H1 (cell line): ENCODE data around the gene PVR. TPM values are rescaled to one million over a fixed set of nuclear protein-coding genes. Genes with fewer than 3 reads are reported as not detected.

ENCODE experiments used
- CHD2 ChIP-seq: IDR thresholded peaks from 2 replicates; pipeline ENCODE4 v1.6.1; 2012; ENCODE audit warnings: low read length, improper control_type of control experiment
- FOSL1 ChIP-seq: IDR thresholded peaks from 2 replicates; pipeline ENCODE4 v1.6.1; 2011; ENCODE audit warnings: mild to moderate bottlenecking, low read depth, low read length, moderate library complexity; ENCODE audit not compliant: insufficient read depth
- PHF8 ChIP-seq: fragments of 200-600 bp; sonication (generic); conservative IDR thresholded peaks from 2 replicates; pipeline ENCODE4 v1.7.1; 2012; ENCODE audit warnings: low read depth, mild to moderate bottlenecking, inconsistent platforms, low read length, moderate library complexity
- SP1 ChIP-seq: IDR thresholded peaks from 2 replicates; pipeline ENCODE4 v1.6.1; 2011; ENCODE audit warnings: low read depth, low read length
- SUZ12 ChIP-seq: fragments of 200-600 bp; sonication (generic); IDR thresholded peaks from 2 replicates; pipeline ENCODE4 v1.6.1; 2012; ENCODE audit warnings: mild to moderate bottlenecking, inconsistent platforms, low read length, moderate library complexity, mixed read lengths
- TCF12 ChIP-seq: IDR thresholded peaks from 2 replicates; pipeline ENCODE4 v1.6.1; 2011; ENCODE audit warnings: low read depth, mild to moderate bottlenecking, low read length
- polyA plus RNA-seq, 7 experiments: library from polyadenylated mRNA; depleted of rRNA in 3 of 7; stranded (reverse) in 5 of 7; unstranded in 2 of 7; fragments of >200 nt in 5 of 7; fragments of 200-250 nt in 2 of 7; gene quantifications; 1 replicate in 5 of 7; 2 replicates in 1 of 7; 4 replicates in 1 of 7; pipeline versions ENCODE4 v1.2.1 to v1.2.3, GENCODE V29; 2011 to 2013; ENCODE audit warnings: missing spikeins in 2 of 7, mixed read lengths in 2 of 7
- total RNA-seq: library from RNA; stranded (reverse); fragmentation: NEBNext Ultra II Directional; extraction: Animal tissue kit (Norgen Biotek cat#: 25700); gene quantifications from 2 replicates; pipeline ENCODE4 v1.2.1, GENCODE V29; 2021
- TF ChIP-seq, protein P1 (sequence below): IDR thresholded peaks from 2 replicates; pipeline ENCODE4 v1.6.1; 2012; ENCODE audit warnings: low read length, inconsistent platforms

The PVR gene
- total and polyA plus RNA-seq, 2 of the 8 experiments (the other 6 are each of a cell fraction or from before 2014, with no cell fraction given) = 13.3 to 14.8 TPM

- TF ChIP-seq PHF8 (no peak), CHD2 (no peak), FOSL1 (no peak), SP1 (no peak), TCF12 (no peak), SUZ12 (no peak)
- TF ChIP-seq, protein P1, sequence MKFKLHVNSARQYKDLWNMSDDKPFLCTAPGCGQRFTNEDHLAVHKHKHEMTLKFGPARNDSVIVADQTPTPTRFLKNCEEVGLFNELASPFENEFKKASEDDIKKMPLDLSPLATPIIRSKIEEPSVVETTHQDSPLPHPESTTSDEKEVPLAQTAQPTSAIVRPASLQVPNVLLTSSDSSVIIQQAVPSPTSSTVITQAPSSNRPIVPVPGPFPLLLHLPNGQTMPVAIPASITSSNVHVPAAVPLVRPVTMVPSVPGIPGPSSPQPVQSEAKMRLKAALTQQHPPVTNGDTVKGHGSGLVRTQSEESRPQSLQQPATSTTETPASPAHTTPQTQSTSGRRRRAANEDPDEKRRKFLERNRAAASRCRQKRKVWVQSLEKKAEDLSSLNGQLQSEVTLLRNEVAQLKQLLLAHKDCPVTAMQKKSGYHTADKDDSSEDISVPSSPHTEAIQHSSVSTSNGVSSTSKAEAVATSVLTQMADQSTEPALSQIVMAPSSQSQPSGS = no peak
Observed at GRCh38 chr19:44662691-44663385, 19.1 kb downstream of the PVR start (continued).
